ENCODE data around the gene MPPED1. TPM values are rescaled to one million over a fixed set of nuclear protein-coding genes. Genes with fewer than 3 reads are reported as not detected.
A peak's percentile ranks its signal among the peaks of the same experiment; 100 is the strongest.

Gene MPPED1
- total and polyA plus RNA-seq, 5 donors = 0.05 to 0.38 TPM; not detected in 3

GRCh38 chr22:43541462-43542407 lies 129.9 kb downstream of the MPPED1 start:
- no peaks in the 10 kb centered on the region for H3K27me3 ChIP-seq (ENCODE audit: control insufficient read depth, insufficient read depth)
- H3K27ac ChIP-seq (ENCODE audit: low read length) = no peak overlapping the region
- ATAC-seq (no peak), DNase-seq (no peak)
- intact Hi-C loops (cut with DNase I) = no loop called here
- WGBS = 70% methylated on average over 18 of the region's 18 CpGs
- H3K9me3 ChIP-seq (ENCODE audit: control insufficient read depth, low read length) = no peaks in the 10 kb centered on the region
- no peaks in the 10 kb centered on the region for H3K4me1 ChIP-seq (ENCODE audit: control insufficient read depth, insufficient read depth, low read length)
- H3K4me3 ChIP-seq (ENCODE audit: low read length) = no peak overlapping the region

- no peak for ATAC-seq
Measured at GRCh38 chr22:43542681-43543521, 131.1 kb downstream of the MPPED1 start.

GRCh38 chr22:43543522-43544288 lies 131.9 kb downstream of the MPPED1 start:
- H3K9me3 ChIP-seq (ENCODE audit: control insufficient read depth, low read length) = no peaks in the 10 kb centered on the region
- no peak overlapping the region for H3K4me3 ChIP-seq (ENCODE audit: low read length)
- no peaks in the 10 kb centered on the region for H3K4me1 ChIP-seq (ENCODE audit: control insufficient read depth, insufficient read depth, low read length)
- no peaks in the 10 kb centered on the region for H3K27me3 ChIP-seq (ENCODE audit: control insufficient read depth, insufficient read depth)
- intact Hi-C loops (cut with DNase I) = no loop called here
- DNase-seq (no peak), ATAC-seq (peak in 1 of 2 donors; percentile 14)
- WGBS = 85% methylated on average over 12 of the region's 12 CpGs
- H3K27ac ChIP-seq (ENCODE audit: low read length) = no peak overlapping the region

More at GRCh38 chr22:43542681-43543521, 131.1 kb downstream of the MPPED1 start:
- no peak overlapping the region for H3K4me3 ChIP-seq (ENCODE audit: low read length)
- no peaks in the 10 kb centered on the region for H3K4me1 ChIP-seq (ENCODE audit: control insufficient read depth, insufficient read depth, low read length)
- intact Hi-C loops (cut with DNase I) = no loop called here
- no peak overlapping the region for H3K27ac ChIP-seq (ENCODE audit: low read length)
- no peaks in the 10 kb centered on the region for H3K9me3 ChIP-seq (ENCODE audit: control insufficient read depth, low read length)
- H3K27me3 ChIP-seq (ENCODE audit: control insufficient read depth, insufficient read depth) = no peaks in the 10 kb centered on the region
- WGBS = 89% methylated on average over 23 of the region's 23 CpGs
- DNase-seq = no peak

- Histone ChIP-seq H3K27me3 (ENCODE audit: control insufficient read depth, insufficient read depth) (no peaks in the 10 kb centered on the region), H3K4me3 (ENCODE audit: low read length) (no peak overlapping the region), H3K4me1 (ENCODE audit: control insufficient read depth, insufficient read depth, low read length) (no peaks in the 10 kb centered on the region), H3K27ac (ENCODE audit: low read length) (no peak overlapping the region), H3K9me3 (ENCODE audit: control insufficient read depth, low read length) (no peaks in the 10 kb centered on the region)
- intact Hi-C loops (cut with DNase I) = no loop called here
- no peak for DNase-seq
- ATAC-seq = no peak
- WGBS = 67% methylated on average over 4 of the region's 4 CpGs
Measured at GRCh38 chr22:43544289-43544673, 132.5 kb downstream of the MPPED1 start.

- no peaks in the 10 kb centered on the region for H3K4me1 ChIP-seq (ENCODE audit: control insufficient read depth, insufficient read depth, low read length)
- WGBS = 85% methylated on average over 5 of the region's 5 CpGs
Measured at GRCh38 chr22:43546186-43546585, 134.4 kb downstream of the MPPED1 start.

GRCh38 chr22:43550024-43550620 lies 138.3 kb downstream of the MPPED1 start:
- Histone ChIP-seq H3K27me3 (ENCODE audit: control insufficient read depth, insufficient read depth) (no peaks in the 10 kb centered on the region), H3K4me3 (ENCODE audit: low read length) (no peak overlapping the region), H3K9me3 (ENCODE audit: control insufficient read depth, low read length) (no peaks in the 10 kb centered on the region), H3K4me1 (ENCODE audit: control insufficient read depth, insufficient read depth, low read length) (no peaks in the 10 kb centered on the region), H3K27ac (ENCODE audit: low read length) (no peak overlapping the region)
- intact Hi-C loops (cut with DNase I) = no loop called here
- no peak for DNase-seq
- 77% methylated on average over 14 of the region's 14 CpGs for WGBS
- no peak for ATAC-seq

More at GRCh38 chr22:43546186-43546585, 134.4 kb downstream of the MPPED1 start:
- DNase-seq (no peak), ATAC-seq (no peak)
- intact Hi-C loops (cut with DNase I) = no loop called here
- H3K27ac ChIP-seq (ENCODE audit: low read length) = no peak overlapping the region
- H3K4me3 ChIP-seq (ENCODE audit: low read length) = no peak overlapping the region
- H3K27me3 ChIP-seq (ENCODE audit: control insufficient read depth, insufficient read depth) = no peaks in the 10 kb centered on the region
- no peaks in the 10 kb centered on the region for H3K9me3 ChIP-seq (ENCODE audit: control insufficient read depth, low read length)

GRCh38 chr22:43550672-43551071 lies 138.9 kb downstream of the MPPED1 start:
- Histone ChIP-seq H3K27me3 (ENCODE audit: control insufficient read depth, insufficient read depth) (no peaks in the 10 kb centered on the region), H3K4me3 (ENCODE audit: low read length) (no peak overlapping the region), H3K9me3 (ENCODE audit: control insufficient read depth, low read length) (no peaks in the 10 kb centered on the region), H3K27ac (ENCODE audit: low read length) (no peak overlapping the region), H3K4me1 (ENCODE audit: control insufficient read depth, insufficient read depth, low read length) (no peaks in the 10 kb centered on the region)
- 71% methylated on average over 6 of the region's 6 CpGs for WGBS
- intact Hi-C loops (cut with DNase I) = no loop called here
- no peak for DNase-seq
- ATAC-seq = no peak

GRCh38 chr22:43553451-43554258 lies 141.8 kb downstream of the MPPED1 start:
- Histone ChIP-seq H3K27me3 (ENCODE audit: control insufficient read depth, insufficient read depth) (no peaks in the 10 kb centered on the region), H3K27ac (ENCODE audit: low read length) (no peak overlapping the region), H3K9me3 (ENCODE audit: control insufficient read depth, low read length) (no peaks in the 10 kb centered on the region), H3K4me1 (ENCODE audit: control insufficient read depth, insufficient read depth, low read length) (no peaks in the 10 kb centered on the region), H3K4me3 (ENCODE audit: low read length) (no peak overlapping the region)
- DNase-seq (no peak), ATAC-seq (no peak)
- WGBS = 92% methylated on average over 16 of the region's 16 CpGs
- intact Hi-C loops (cut with DNase I) = no loop called here

GRCh38 chr22:43554259-43554636 lies 142.4 kb downstream of the MPPED1 start:
- intact Hi-C loops (cut with DNase I) = no loop called here
- no peak for ATAC-seq
- no peak overlapping the region for H3K27ac ChIP-seq (ENCODE audit: low read length)
- no peaks in the 10 kb centered on the region for H3K27me3 ChIP-seq (ENCODE audit: control insufficient read depth, insufficient read depth)
- H3K9me3 ChIP-seq (ENCODE audit: control insufficient read depth, low read length) = no peaks in the 10 kb centered on the region
- H3K4me1 ChIP-seq (ENCODE audit: control insufficient read depth, insufficient read depth, low read length) = no peaks in the 10 kb centered on the region
- 94% methylated on average over 6 of the region's 6 CpGs for WGBS
- DNase-seq = no peak
- H3K4me3 ChIP-seq (ENCODE audit: low read length) = no peak overlapping the region
